Superior temporal gyrus (tissue), 1 donor: Measurements from ENCODE around the gene CPLX1.
A peak's percentile ranks its signal among the peaks of the same experiment; 100 is the strongest.
"Not testable (repeated sequence)": the region's sequence is repeated elsewhere in the genome, so short reads cannot be mapped to it uniquely, and the experiment has no call there.

Source experiments
- DNase-seq: peaks from one replicate; pipeline ENCODE4 v3.0.0-alpha.2; 2016; ENCODE audit errors: extremely low spot score

Gene CPLX1

GRCh38 chr4:792626-793092, 33.3 kb downstream of the CPLX1 start:
- no peak for DNase-seq

DNA sequence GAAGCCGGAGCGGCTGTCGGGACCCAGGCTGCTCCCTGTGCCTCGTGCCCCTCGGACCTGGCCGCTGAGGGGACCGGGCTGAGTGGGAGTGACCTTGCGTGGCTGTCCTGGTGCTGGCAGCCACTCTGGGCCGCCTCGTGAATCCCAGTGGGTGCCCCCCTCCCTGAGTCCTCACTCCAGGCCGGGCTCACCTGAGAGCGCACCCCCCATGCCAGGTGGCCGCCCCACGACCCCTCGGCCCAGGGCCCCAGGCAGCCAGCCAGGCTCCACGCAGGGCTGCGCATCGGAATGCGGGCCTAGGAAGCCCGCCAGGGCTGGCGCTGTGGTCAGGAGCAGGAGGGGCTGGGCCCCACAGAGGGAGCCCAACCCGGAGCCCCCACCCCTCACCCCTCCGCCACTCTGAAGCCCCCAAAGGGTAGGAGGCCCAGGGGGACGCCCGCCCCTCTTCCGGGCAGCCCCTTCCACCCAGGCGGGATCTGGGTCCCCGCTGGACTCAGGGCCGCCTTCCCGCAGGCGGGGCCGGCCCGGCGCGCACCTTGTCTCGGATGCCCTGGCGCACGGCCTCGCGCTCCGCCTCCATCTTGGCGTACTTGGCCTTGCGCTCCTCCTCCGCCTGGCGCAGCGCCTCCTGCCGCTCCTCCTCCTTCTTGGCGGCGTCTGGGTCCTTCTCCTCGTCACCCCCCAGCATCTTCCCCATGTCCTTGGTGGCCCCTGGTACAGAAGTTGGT, 33.9 kb downstream of the CPLX1 start:
- DNase-seq = no peak

- DNase-seq = no peak
Measured at GRCh38 chr4:791252-791897, 34.6 kb downstream of the CPLX1 start.

- DNase-seq = no peak
Measured at GRCh38 chr4:790466-790820, 35.5 kb downstream of the CPLX1 start.

DNA sequence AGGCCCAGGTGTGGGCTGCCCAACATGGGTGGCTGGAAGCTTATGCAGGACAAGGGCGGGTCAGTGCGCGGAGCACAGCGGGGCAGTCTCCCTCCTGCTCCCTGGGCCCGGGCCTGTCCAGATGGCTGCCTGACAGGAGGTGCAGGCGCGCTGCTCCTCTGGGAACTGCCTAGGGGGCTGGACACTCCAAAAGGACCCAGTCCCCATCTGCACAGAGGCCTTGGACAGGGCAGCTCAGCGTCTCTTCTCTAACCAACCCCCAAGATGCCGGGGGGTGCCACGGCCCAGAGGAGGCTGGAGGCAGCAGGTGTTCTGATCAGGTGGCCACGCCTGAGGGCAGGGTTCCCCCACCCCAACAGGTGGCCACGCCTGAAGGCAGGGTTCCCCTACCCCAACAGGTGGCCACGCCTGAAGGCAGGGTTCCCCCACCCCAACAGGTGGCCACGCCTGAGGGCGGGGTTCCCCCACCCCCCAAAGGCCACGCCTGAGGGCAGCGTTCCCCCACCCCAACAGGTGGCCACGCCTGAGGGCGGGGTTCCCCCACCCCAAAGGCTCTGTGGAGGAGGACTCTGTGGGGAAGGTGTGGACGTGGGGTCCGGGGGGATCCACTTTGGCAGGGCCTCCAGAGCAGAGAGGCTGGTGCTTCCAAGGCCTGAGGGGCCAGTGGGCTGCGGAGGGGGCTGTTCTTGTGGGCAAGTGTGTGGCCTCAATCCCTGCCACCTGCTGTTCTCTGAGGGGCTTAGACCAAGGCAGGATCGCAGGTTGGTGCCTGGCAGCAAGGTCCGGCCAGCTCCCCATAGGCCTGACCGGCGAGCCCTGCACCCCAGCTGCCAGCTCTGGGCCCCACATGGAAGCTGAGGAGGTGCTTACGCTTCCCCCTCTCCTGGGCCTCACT, 36.1 kb downstream of the CPLX1 start:
- no peak for DNase-seq

GRCh38 chr4:788636-789297, 37.2 kb downstream of the CPLX1 start:
- DNase-seq = no peak

DNA sequence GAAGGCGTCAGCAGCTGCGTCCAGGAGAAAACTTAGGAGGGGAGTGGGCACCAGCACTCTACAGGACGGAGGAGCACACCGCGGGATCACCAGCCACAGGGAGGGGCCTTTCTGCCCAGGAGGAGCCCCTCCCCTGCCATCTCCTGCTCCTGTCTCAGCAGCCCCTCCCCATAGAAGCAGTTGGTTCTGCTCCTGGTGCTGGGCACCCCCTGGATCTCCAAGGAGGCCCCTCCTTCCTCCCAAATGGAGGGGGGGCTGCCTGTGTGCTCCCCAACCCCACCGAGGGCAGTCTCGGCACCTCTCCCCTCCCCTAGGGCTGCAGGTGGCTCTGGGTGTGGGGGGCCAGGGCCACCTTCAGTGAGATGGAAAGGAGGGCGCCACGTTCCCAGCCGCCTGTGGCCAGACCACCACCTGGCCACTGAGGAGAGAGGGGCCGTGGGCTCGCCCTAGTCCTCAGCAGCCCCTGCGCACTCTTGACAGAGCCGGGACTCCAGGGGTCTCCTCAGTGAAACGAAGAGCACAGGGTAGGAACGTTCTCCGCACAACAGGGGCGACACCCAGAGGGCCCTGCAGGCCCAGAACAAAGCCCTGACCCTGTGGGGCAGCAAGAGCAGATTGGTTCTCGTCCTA, 37.8 kb downstream of the CPLX1 start:
- DNase-seq = no peak

DNA sequence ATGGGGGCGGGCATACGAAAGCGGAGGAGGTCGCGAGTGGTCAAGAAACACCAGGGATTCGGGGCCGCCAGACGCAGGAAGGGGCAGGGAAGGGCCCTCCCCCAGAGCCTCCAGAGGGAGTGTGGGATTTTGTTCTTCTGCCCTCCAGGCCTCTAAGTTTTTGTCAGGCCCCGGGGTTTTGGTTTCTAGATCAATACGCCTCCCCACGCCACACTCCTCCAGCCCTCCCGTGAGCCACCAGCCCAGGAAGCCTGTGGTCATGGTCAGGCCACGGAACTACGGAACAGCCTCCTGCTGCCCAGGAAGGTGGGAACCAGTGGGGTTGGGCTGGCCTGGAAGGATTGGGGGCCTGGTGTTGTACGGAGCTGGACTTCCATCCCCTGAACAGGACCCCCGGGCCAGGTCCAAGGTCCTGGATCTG, 38.4 kb downstream of the CPLX1 start:
- no peak for DNase-seq

- DNase-seq = no peak
Measured at GRCh38 chr4:786861-787300, 39.0 kb downstream of the CPLX1 start.

GRCh38 chr4:786074-786741, 39.7 kb downstream of the CPLX1 start:
- DNase-seq = no peak

GRCh38 chr4:785332-786073, 40.4 kb downstream of the CPLX1 start:
- no peak for DNase-seq

GRCh38 chr4:784401-785331, 41.3 kb downstream of the CPLX1 start:
- DNase-seq = no peak

DNA sequence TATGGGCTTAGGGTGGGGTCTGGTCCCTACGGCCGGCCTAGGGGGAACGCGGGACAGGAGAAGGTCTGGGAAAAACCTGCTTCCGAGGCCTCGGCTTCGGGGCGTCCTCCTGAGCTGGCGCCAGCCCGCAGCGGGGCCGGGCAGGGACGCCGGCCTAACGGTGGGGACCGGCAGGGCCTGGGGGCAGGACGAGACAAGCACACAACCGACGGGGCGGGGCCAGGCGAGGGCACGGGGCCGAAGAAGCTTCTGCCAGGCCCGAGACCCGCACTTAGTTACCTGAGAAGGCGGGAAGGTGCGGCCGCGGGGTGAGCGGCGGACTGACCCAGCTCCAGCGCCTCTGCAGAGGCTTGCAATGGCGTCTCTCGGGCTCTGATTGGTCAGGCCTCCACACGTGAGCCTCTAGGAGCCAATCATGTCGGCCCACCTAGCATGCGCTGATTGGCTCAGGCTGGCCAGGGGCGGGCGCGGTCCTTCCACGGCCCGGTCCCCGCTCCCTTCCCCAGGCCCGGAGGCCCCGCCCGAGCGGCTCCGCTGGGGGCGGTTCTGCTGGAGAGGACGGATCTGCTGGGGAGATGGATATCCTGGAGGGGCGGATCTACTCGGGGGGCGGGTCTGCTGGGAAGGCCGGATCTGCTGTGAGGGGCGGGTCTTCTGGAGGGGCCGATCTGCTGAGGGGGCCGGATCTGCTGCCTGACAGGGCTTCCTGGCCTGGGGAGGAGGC, 44.3 kb downstream of the CPLX1 start:
- peak; percentile 99 for DNase-seq

GRCh38 chr4:780716-781492, 45.0 kb downstream of the CPLX1 start:
- DNase-seq = no peak

- not testable (repeated sequence) for DNase-seq
Measured at GRCh38 chr4:780255-780654, 45.7 kb downstream of the CPLX1 start.

DNA sequence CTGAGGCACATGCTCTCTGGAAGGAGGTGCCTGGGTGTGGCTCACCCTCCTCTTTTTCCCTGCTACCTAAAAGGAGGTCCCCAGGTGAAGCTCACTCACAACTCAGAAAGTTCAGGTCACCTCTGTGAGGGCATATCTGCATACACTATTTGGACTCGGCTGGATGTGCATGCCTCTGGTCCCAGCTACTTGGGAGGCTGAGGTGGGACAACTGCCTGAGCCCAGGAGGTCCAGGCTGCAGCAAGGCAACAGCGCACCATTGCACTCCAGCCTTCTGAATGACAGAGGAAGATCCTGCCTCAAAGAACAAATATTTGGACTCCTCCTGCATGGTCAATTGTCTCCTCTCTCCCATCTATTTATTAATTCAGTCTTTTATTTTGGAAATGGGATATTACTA, 46.4 kb downstream of the CPLX1 start:
- DNase-seq = no peak

DNA sequence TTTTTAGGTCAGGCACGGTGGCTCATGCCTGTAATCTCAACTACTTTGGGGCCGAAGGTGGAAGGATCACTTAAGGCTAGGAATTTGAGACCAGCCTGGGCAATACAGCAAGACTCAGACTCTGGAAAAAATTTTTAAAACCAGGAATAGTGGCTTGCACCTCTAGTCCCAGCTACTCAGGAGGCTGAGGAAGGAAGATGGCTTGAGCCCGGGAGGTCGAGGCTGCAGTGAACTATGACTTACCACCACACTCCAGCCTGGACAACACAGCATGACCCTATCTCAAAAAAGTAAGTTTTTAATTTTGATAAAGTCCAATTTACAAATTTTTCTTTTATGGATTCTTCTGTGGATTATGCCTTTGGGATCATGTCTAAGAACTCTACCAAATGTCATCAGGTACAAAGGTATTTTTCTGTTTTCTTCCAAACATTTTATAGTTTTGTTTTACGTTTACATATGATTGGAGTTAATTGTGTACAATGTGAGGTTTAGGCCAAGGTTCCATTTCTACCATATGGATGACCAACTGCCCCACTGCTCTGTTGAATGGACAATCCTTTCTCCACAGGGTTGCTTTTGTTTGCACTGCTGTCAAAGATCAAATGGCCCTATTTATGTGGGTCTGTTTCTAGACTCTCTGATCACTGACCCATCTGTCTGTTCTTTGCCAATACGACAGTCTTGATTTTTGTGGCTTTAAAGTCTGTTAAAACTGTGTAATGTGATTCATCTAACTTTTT, 48.2 kb downstream of the CPLX1 start:
- peak; percentile 16 for DNase-seq
